Inferior parietal cortex (tissue), 1 donor: Measurements from ENCODE around the gene DLX3.

Source experiments
- DNase-seq: peaks from one replicate; pipeline ENCODE4 v3.0.0-alpha.2; 2016; ENCODE audit errors: extremely low spot score

Gene DLX3

GRCh38 chr17:50023520-50023919 lies 28.5 kb upstream of the DLX3 start:
- no peak for DNase-seq

GRCh38 chr17:50022463-50023130 lies 27.6 kb upstream of the DLX3 start:
- DNase-seq = no peak

GRCh38 chr17:50021681-50022370 lies 26.8 kb upstream of the DLX3 start:
- no peak for DNase-seq

- DNase-seq = no peak
Observed at GRCh38 chr17:50020841-50021599, 26.0 kb upstream of the DLX3 start.

- no peak for DNase-seq
Observed at GRCh38 chr17:50018909-50019308, 23.9 kb upstream of the DLX3 start.

GRCh38 chr17:50015146-50015545 lies 20.1 kb upstream of the DLX3 start:
- DNase-seq = no peak

- DNase-seq = no peak
Observed at GRCh38 chr17:50014471-50015088, 19.6 kb upstream of the DLX3 start.

- DNase-seq = no peak
Observed at GRCh38 chr17:50013079-50013478, 18.1 kb upstream of the DLX3 start.

- no peak for DNase-seq
Observed at GRCh38 chr17:50009282-50009681, 14.3 kb upstream of the DLX3 start.

GRCh38 chr17:50003911-50004310 lies 8.9 kb upstream of the DLX3 start:
- no peak for DNase-seq

GRCh38 chr17:49998836-49999511 lies 4.0 kb upstream of the DLX3 start:
- no peak for DNase-seq

- peak; percentile 88 for DNase-seq
Observed at GRCh38 chr17:49997773-49998703, 3.0 kb upstream of the DLX3 start.

- DNase-seq = no peak
Observed at GRCh38 chr17:49997301-49997650, 2.3 kb upstream of the DLX3 start.

GRCh38 chr17:49996495-49997300 lies 1.7 kb upstream of the DLX3 start:
- peak; percentile 29 for DNase-seq

GRCh38 chr17:49996121-49996494 lies 1.1 kb upstream of the DLX3 start:
- no peak for DNase-seq

GRCh38 chr17:49994085-49995054 lies 654 bp downstream of the DLX3 start:
- no peak for DNase-seq

- DNase-seq = no peak
Observed at GRCh38 chr17:49993423-49994060, 1.5 kb downstream of the DLX3 start.

- DNase-seq = no peak
Observed at GRCh38 chr17:49992933-49993422, 2.0 kb downstream of the DLX3 start.
